Activated CD4-positive, alpha-beta T cell treated with anti-CD3 and anti-CD28 coated beads, Interleukin-10, Interleukin-2, amounts not matched to agents 100 ng/mL and 50 ng/mL, durations not matched to agents 16 hours and 8 hours (primary cell): ENCODE results near the gene EEF1E1.

Experiments used
- DNase-seq: peaks from one replicate; pipeline ENCODE4 v3.0.0-alpha.2; 2020

Gene EEF1E1

GRCh38 chr6:8087870-8088754 is 14.2 kb downstream of the EEF1E1 start:
- DNase-seq, result no peak

- peak; percentile 64 for DNase-seq
These were observed 15.5 kb downstream of the EEF1E1 start for GRCh38 chr6:8086755-8087306.

- DNase-seq, result no peak
These were observed 17.3 kb downstream of the EEF1E1 start for GRCh38 chr6:8085053-8085511.

- DNase-seq, result no peak
These were observed 17.8 kb downstream of the EEF1E1 start for GRCh38 chr6:8084586-8084985.

GRCh38 chr6:8082954-8083858 is 19.1 kb downstream of the EEF1E1 start:
- peak; percentile 36 for DNase-seq

- no peak for DNase-seq
These were observed 19.8 kb downstream of the EEF1E1 start for GRCh38 chr6:8082572-8082953.

- peak; percentile 21 for DNase-seq
These were observed 21.8 kb downstream of the EEF1E1 start for GRCh38 chr6:8080362-8081151.

GRCh38 chr6:8079126-8079525 is 23.2 kb downstream of the EEF1E1 start:
- DNase-seq, result no peak

- no peak for DNase-seq
These were observed 24.4 kb downstream of the EEF1E1 start for GRCh38 chr6:8077991-8078390.

GRCh38 chr6:8075704-8076103 is 26.6 kb downstream of the EEF1E1 start:
- DNase-seq, result no peak

- DNase-seq, result no peak
These were observed 27.2 kb downstream of the EEF1E1 start for GRCh38 chr6:8075185-8075584.

GRCh38 chr6:8074213-8074612 is 28.1 kb downstream of the EEF1E1 start:
- no peak for DNase-seq

- no peak for DNase-seq
These were observed 28.6 kb downstream of the EEF1E1 start for GRCh38 chr6:8073758-8074157.

GRCh38 chr6:8070718-8071117 is 31.6 kb downstream of the EEF1E1 start:
- DNase-seq, result no peak

- no peak for DNase-seq
These were observed 32.6 kb downstream of the EEF1E1 start for GRCh38 chr6:8069631-8070284.

GRCh38 chr6:8069151-8069550 is 33.2 kb downstream of the EEF1E1 start:
- no peak for DNase-seq

- peak; percentile 22 for DNase-seq
These were observed 36.2 kb downstream of the EEF1E1 start for GRCh38 chr6:8066108-8066507.

GRCh38 chr6:8065519-8065911 is 36.8 kb downstream of the EEF1E1 start:
- peak; percentile 80 for DNase-seq

- DNase-seq, result no peak
These were observed 37.5 kb downstream of the EEF1E1 start for GRCh38 chr6:8064638-8065518.

- DNase-seq, result peak; percentile 97
These were observed 38.3 kb downstream of the EEF1E1 start, which contains the start of gene BLOC1S5 for GRCh38 chr6:8063761-8064637. BLOC1S5 (minus strand) TSS chr6:8064389; CDS start chr6:8064376, 13 bp downstream.
